Anterior cingulate cortex (tissue), 58 donors: ENCODE results near the gene FNDC3A.

Experiments
- DNase-seq, 58 donors: peaks; one replicate each; lab custom pipeline; 2025; lab: John Stamatoyannopoulos, UW

FNDC3A gene

GRCh38 chr13:48975856-48976575 is at the start of gene FNDC3A:
Gene FNDC3A, plus strand, starts transcription at chr13:48975912. Its CDS starts 30,279 bp downstream, at chr13:49006191.
- DNase-seq, result peak; percentile 21 to 88 (median 76)

- no peak for DNase-seq
These were observed 46.8 kb upstream of the FNDC3A start for GRCh38 chr13:48928757-48929430.

- DNase-seq, result no peak
These were observed 44.8 kb upstream of the FNDC3A start for GRCh38 chr13:48930918-48931317.

- no peak for DNase-seq
These were observed 37.3 kb upstream of the FNDC3A start for GRCh38 chr13:48938308-48938943.

GRCh38 chr13:48939728-48940127 is 36.0 kb upstream of the FNDC3A start:
- no peak for DNase-seq

GRCh38 chr13:48942131-48942530 is 33.6 kb upstream of the FNDC3A start:
- no peak for DNase-seq

GRCh38 chr13:48944221-48944620 is 31.5 kb upstream of the FNDC3A start:
- no peak for DNase-seq

GRCh38 chr13:48945626-48946025 is 30.1 kb upstream of the FNDC3A start:
- DNase-seq, result no peak

- no peak for DNase-seq
These were observed 29.5 kb upstream of the FNDC3A start for GRCh38 chr13:48946163-48946562.

GRCh38 chr13:48949566-48950500 is 25.9 kb upstream of the FNDC3A start:
- DNase-seq, result no peak

- no peak for DNase-seq
These were observed 25.2 kb upstream of the FNDC3A start for GRCh38 chr13:48950501-48950875.

GRCh38 chr13:48954081-48954480 is 21.6 kb upstream of the FNDC3A start:
- no peak for DNase-seq

GRCh38 chr13:48955536-48955935 is 20.2 kb upstream of the FNDC3A start:
- DNase-seq, result no peak

- DNase-seq, result no peak
These were observed 14.3 kb upstream of the FNDC3A start for GRCh38 chr13:48961379-48961778.

- DNase-seq, result no peak
These were observed 13.4 kb upstream of the FNDC3A start for GRCh38 chr13:48962281-48962680.

- DNase-seq, result no peak
These were observed 10.0 kb upstream of the FNDC3A start for GRCh38 chr13:48965736-48966135.

- DNase-seq, result no peak
These were observed 6.0 kb upstream of the FNDC3A start for GRCh38 chr13:48969685-48970084.

GRCh38 chr13:48973845-48974431 is 1.8 kb upstream of the FNDC3A start:
- no peak for DNase-seq

GRCh38 chr13:48975101-48975855 is 434 bp upstream of the FNDC3A start:
- DNase-seq, result peak in 37 of 58 donors; percentile 3 to 85 (median 46)
